Ascending aorta (tissue), 2 donors: Measurements from ENCODE around the gene SLFN12. TPM values are rescaled to one million over a fixed set of nuclear protein-coding genes. Genes with fewer than 3 reads are reported as not detected.

Experiments used
- DNase-seq, 2 donors: peaks; one replicate each; pipeline ENCODE4 v3.0.0-alpha.2; 2019; ENCODE audit warnings: low spot score in 2 of 2
- H3K27ac ChIP-seq, 2 donors: fragments of 200-600 bp; sonication (generic); one replicate each; pipeline ENCODE4 v1.5.1; 2016 to 2017; ENCODE audit warnings: mild to moderate bottlenecking in 1 of 2
- H3K27me3 ChIP-seq: fragments of 200-600 bp; sonication (generic); one replicate; pipeline ENCODE4 v1.5.1; 2017
- H3K36me3 ChIP-seq, 2 donors: fragments of 200-600 bp; sonication (generic); one replicate each; pipeline ENCODE4 v1.5.1; 2016
- H3K4me1 ChIP-seq, 2 donors: fragments of 200-600 bp; sonication (generic); one replicate each; pipeline ENCODE4 v1.5.1; 2016 to 2017; ENCODE audit warnings: mild to moderate bottlenecking in 1 of 2
- H3K4me3 ChIP-seq, 2 donors: fragments of 200-600 bp; sonication (generic); one replicate each; pipeline ENCODE4 v1.5.1; 2016 to 2017; ENCODE audit warnings: mild to moderate bottlenecking in 1 of 2
- H3K9me3 ChIP-seq, 2 donors: fragments of 200-600 bp; sonication (generic); one replicate each; pipeline ENCODE4 v1.5.1; 2016
- CTCF ChIP-seq, 3 experiments: fragments of 200-600 bp in 2 of 3; fragments of 450-650 bp in 1 of 3; sonication (generic) in 2 of 3; IDR thresholded peaks; one replicate each; pipeline ENCODE4 v1.5.1; 2016 to 2019; ENCODE audit warnings: antibody characterized with exemption in 3 of 3, mild to moderate bottlenecking in 1 of 3, moderate library complexity in 1 of 3
- intact Hi-C: fragments of 100-400 bp; cut with DNase I; formaldehyde crosslinking; loops from one replicate; pipeline ENCODE4 v1.15.1; 2023
- total RNA-seq: library from RNA; depleted of rRNA; stranded (reverse); fragments of >200 nt; gene quantifications from one replicate; pipeline ENCODE4 v1.1.0, GENCODE V29; 2016

Gene SLFN12
- total RNA-seq, 1 donor from 2014 or later = 6.8 TPM

- Histone ChIP-seq H3K36me3 (no peaks in the 10 kb centered on the region), H3K9me3 (peaks cover 0 to 6% of the 10 kb centered on the region in 2 donors), H3K4me1 (peaks cover 0 to 10% of the 10 kb centered on the region in 2 donors), H3K4me3 (no peak overlapping the region), H3K27me3 (no peaks in the 10 kb centered on the region), H3K27ac (no peak overlapping the region)
- no peak for DNase-seq
- intact Hi-C loops = loop anchor here (10.0 kb wide), 1 partner anchor 1567 kb away; the partner anchor contains the start of gene AATF
- TF ChIP-seq CTCF (IDR thresholded peaks at IDR 0.05) = no peak
Observed at GRCh38 chr17:35377706-35378105, 54.6 kb downstream of the SLFN12 start.

GRCh38 chr17:35377068-35377467, 55.2 kb downstream of the SLFN12 start:
- H3K36me3 ChIP-seq = no peaks in the 10 kb centered on the region
- intact Hi-C loops = loop anchor here (10.0 kb wide), 1 partner anchor 1568 kb away; the partner anchor contains the start of gene AATF
- H3K27me3 ChIP-seq = no peaks in the 10 kb centered on the region
- no peak overlapping the region for H3K4me3 ChIP-seq
- peaks cover 0 to 10% of the 10 kb centered on the region in 2 donors for H3K4me1 ChIP-seq
- peaks cover 0 to 6% of the 10 kb centered on the region in 2 donors for H3K9me3 ChIP-seq
- no peak for DNase-seq
- no peak overlapping the region for H3K27ac ChIP-seq
- TF ChIP-seq CTCF (IDR thresholded peaks at IDR 0.05) = no peak

GRCh38 chr17:35376245-35376644, 56.1 kb downstream of the SLFN12 start:
- Histone ChIP-seq H3K27me3 (no peaks in the 10 kb centered on the region), H3K27ac (peak overlapping the region; percentile 97), H3K9me3 (no peaks in the 10 kb centered on the region), H3K4me1 (peaks cover 0 to 10% of the 10 kb centered on the region in 2 donors), H3K36me3 (no peaks in the 10 kb centered on the region), H3K4me3 (peak overlapping the region in 1 of 2 donors; percentile 87)
- intact Hi-C loops = loop anchor here (10.0 kb wide), 1 partner anchor 1569 kb away; the partner anchor contains the start of gene AATF
- no peak for DNase-seq
- no peak for TF ChIP-seq CTCF (IDR thresholded peaks at IDR 0.05)

- Histone ChIP-seq H3K4me3 (peak overlapping the region; percentile 78 to 87), H3K9me3 (peaks cover 0 to 5% of the 10 kb centered on the region in 2 donors), H3K27me3 (no peaks in the 10 kb centered on the region), H3K4me1 (peaks cover 0 to 10% of the 10 kb centered on the region in 2 donors), H3K27ac (peak overlapping the region; percentile 97), H3K36me3 (no peaks in the 10 kb centered on the region)
- intact Hi-C loops = loop anchor here (1.0 to 10.0 kb wide), 4 partner anchors 63 to 1570 kb away; partner anchors contain the start of genes AATF and SLFN13
- no peak for DNase-seq
- TF ChIP-seq CTCF (IDR thresholded peaks at IDR 0.05) = no peak
Observed at GRCh38 chr17:35374766-35375344, 57.4 kb downstream of the SLFN12 start.

- peak in 1 of 2 donors; percentile 83 for DNase-seq
- no peak for TF ChIP-seq CTCF (IDR thresholded peaks at IDR 0.05)
- intact Hi-C loops = loop anchor here (1.0 to 10.0 kb wide), 6 partner anchors 58 to 1571 kb away; partner anchors contain the start of genes AATF, SLFN12, SLFN13 and SLFN5
- Histone ChIP-seq H3K4me1 (peaks cover 0 to 10% of the 10 kb centered on the region in 2 donors), H3K27ac (peak overlapping the region; percentile 97), H3K9me3 (peaks cover 0 to 5% of the 10 kb centered on the region in 2 donors), H3K27me3 (no peaks in the 10 kb centered on the region), H3K4me3 (peak overlapping the region; percentile 78 to 87), H3K36me3 (no peaks in the 10 kb centered on the region)
Observed at GRCh38 chr17:35373984-35374765, 58.1 kb downstream of the SLFN12 start.
